Trophoblast cell (in vitro differentiated cells and primary cell): ENCODE results near the gene BTBD7.
A peak's percentile ranks its signal among the peaks of the same experiment; 100 is the strongest.

Experiments used
- DNase-seq, 2 donors: peaks; one replicate each; pipeline ENCODE4 v3.0.0-alpha.2; 2016
- H2AFZ ChIP-seq: 2 replicates; pipeline ENCODE4 v1.6.1; 2013; ENCODE audit warnings: low read length, moderate library complexity, mild to moderate bottlenecking; ENCODE audit not compliant: insufficient read depth, poor library complexity
- H2AK5ac ChIP-seq: 2 replicates; pipeline ENCODE4 v1.6.1; 2013; ENCODE audit warnings: mild to moderate bottlenecking, low read length
- H2BK120ac ChIP-seq: 2 replicates; pipeline ENCODE4 v1.6.1; 2013; ENCODE audit warnings: low read length, mild to moderate bottlenecking, moderate library complexity; ENCODE audit not compliant: insufficient read depth, poor library complexity
- H2BK12ac ChIP-seq: 2 replicates; pipeline ENCODE4 v1.6.1; 2013; ENCODE audit warnings: mild to moderate bottlenecking, low read length, moderate library complexity
- H2BK5ac ChIP-seq: 2 replicates; pipeline ENCODE4 v1.6.1; 2013; ENCODE audit warnings: low read length, low read depth, moderate library complexity, mild to moderate bottlenecking; ENCODE audit not compliant: poor library complexity
- H3K14ac ChIP-seq: 2 replicates; pipeline ENCODE4 v1.6.1; 2013; ENCODE audit warnings: mild to moderate bottlenecking, low read length
- H3K18ac ChIP-seq: 2 replicates; pipeline ENCODE4 v1.6.1; 2013; ENCODE audit warnings: mild to moderate bottlenecking, low read length
- H3K23ac ChIP-seq: 2 replicates; pipeline ENCODE4 v1.6.1; 2013; ENCODE audit warnings: low read length
- H3K27ac ChIP-seq: 2 replicates; pipeline ENCODE4 v1.5.1; 2013; ENCODE audit warnings: low read depth, mild to moderate bottlenecking, inconsistent platforms, low read length, moderate library complexity
- H3K27me3 ChIP-seq: 2 replicates; pipeline ENCODE4 v1.6.1; 2013; ENCODE audit warnings: inconsistent platforms, mild to moderate bottlenecking, low read length, moderate library complexity; ENCODE audit not compliant: insufficient read depth
- H3K36me3 ChIP-seq, 2 experiments: 1 replicate in 1 of 2; 2 replicates in 1 of 2; pipeline ENCODE4 v1.6.1; 2013; ENCODE audit warnings: low read length in 2 of 2, mild to moderate bottlenecking in 2 of 2, moderate library complexity in 1 of 2; ENCODE audit not compliant: insufficient read depth in 2 of 2, control insufficient read depth in 1 of 2
- H3K4ac ChIP-seq: 2 replicates; pipeline ENCODE4 v1.6.1; 2013; ENCODE audit warnings: low read depth, mild to moderate bottlenecking, low read length, moderate library complexity
- H3K4me1 ChIP-seq, 2 experiments: 1 replicate in 1 of 2; 2 replicates in 1 of 2; pipeline ENCODE4 v1.6.1; 2013; ENCODE audit warnings: low read length in 2 of 2, mild to moderate bottlenecking in 2 of 2, moderate library complexity in 1 of 2; ENCODE audit not compliant: insufficient read depth in 2 of 2, control insufficient read depth in 1 of 2
- H3K4me2 ChIP-seq: 2 replicates; pipeline ENCODE4 v1.6.1; 2013; ENCODE audit warnings: inconsistent platforms, mild to moderate bottlenecking, low read length, moderate library complexity
- H3K4me3 ChIP-seq: 2 replicates; pipeline ENCODE4 v1.5.1; 2013; ENCODE audit warnings: mild to moderate bottlenecking, low read depth, low read length, inconsistent platforms
- H3K79me1 ChIP-seq: one replicate; pipeline ENCODE4 v1.6.1; 2013; ENCODE audit warnings: low read length
- H3K79me2 ChIP-seq: 2 replicates; pipeline ENCODE4 v1.6.1; 2013; ENCODE audit warnings: low read length, mild to moderate bottlenecking; ENCODE audit not compliant: control insufficient read depth, insufficient read depth, poor library complexity
- H3K9ac ChIP-seq: 2 replicates; pipeline ENCODE4 v1.6.1; 2013; ENCODE audit warnings: mild to moderate bottlenecking, low read length
- H3K9me3 ChIP-seq: 2 replicates; pipeline ENCODE4 v1.6.1; 2013; ENCODE audit warnings: low read depth, mild to moderate bottlenecking, control low read depth, inconsistent platforms, low read length; ENCODE audit not compliant: insufficient read depth
- H4K12ac ChIP-seq: 2 replicates; pipeline ENCODE4 v1.6.1; 2013; ENCODE audit warnings: low read depth, mild to moderate bottlenecking, low read length, moderate library complexity
- H4K8ac ChIP-seq: 2 replicates; pipeline ENCODE4 v1.6.1; 2013; ENCODE audit warnings: low read depth, mild to moderate bottlenecking, low read length, moderate library complexity
- H4K91ac ChIP-seq: one replicate; pipeline ENCODE4 v1.6.1; 2013; ENCODE audit warnings: low read depth, mild to moderate bottlenecking, low read length, moderate library complexity
- WGBS: extraction: QIAGEN DNeasy Blood & Tissue Kit; methylation state at CpG from one replicate; pipeline ENCODE4 v1.1.7; 2013; ENCODE audit warnings: missing lambda C conversion rate; ENCODE audit not compliant: insufficient read length, insufficient coverage; ENCODE audit errors: extremely low coverage; 5-methylcytosine and 5-hydroxymethylcytosine counted together

The BTBD7 gene

GRCh38 chr14:93269341-93270068 is 63.3 kb downstream of the BTBD7 start:
- no peak overlapping the region for H3K4me2 ChIP-seq

GRCh38 chr14:93268406-93268805 is 64.4 kb downstream of the BTBD7 start:
- Histone ChIP-seq H2AK5ac (no peak overlapping the region), H2BK120ac (no peak overlapping the region), H3K9ac (no peak overlapping the region), H3K4me3 (no peak overlapping the region), H3K79me2 (peaks cover 1% of the 10 kb centered on the region), H3K23ac (no peak overlapping the region), H3K4me2 (no peak overlapping the region), H3K4ac (no peak overlapping the region), H3K27ac (no peak overlapping the region), H3K79me1 (peaks cover 2% of the 10 kb centered on the region), H4K8ac (no peak overlapping the region), H3K18ac (no peak overlapping the region), H3K14ac (no peak overlapping the region), H3K9me3 (no peaks in the 10 kb centered on the region), H4K12ac (no peak overlapping the region), H3K27me3 (no peaks in the 10 kb centered on the region), H2AFZ (no peak overlapping the region), H4K91ac (no peak overlapping the region), H2BK12ac (no peak overlapping the region), H3K36me3 (peaks cover 2 to 5% of the 10 kb centered on the region in 2 experiments), H2BK5ac (no peak overlapping the region), H3K4me1 (peaks cover 0 to 5% of the 10 kb centered on the region in 2 experiments)
- no CpG with 5 or more reads among the region's 1 CpG for WGBS
- DNase-seq, result no peak

More at GRCh38 chr14:93269341-93270068, 63.3 kb downstream of the BTBD7 start:
- Histone ChIP-seq H3K36me3 (peaks cover 5 to 10% of the 10 kb centered on the region in 2 experiments), H4K91ac (no peak overlapping the region), H2BK120ac (no peak overlapping the region), H2AFZ (no peak overlapping the region), H3K4me3 (no peak overlapping the region), H3K27me3 (no peaks in the 10 kb centered on the region), H2AK5ac (no peak overlapping the region), H3K9me3 (no peaks in the 10 kb centered on the region), H3K4me1 (peaks cover 0 to 4% of the 10 kb centered on the region in 2 experiments), H4K12ac (no peak overlapping the region), H3K4ac (no peak overlapping the region), H3K79me1 (no peaks in the 10 kb centered on the region), H3K9ac (no peak overlapping the region), H3K23ac (no peak overlapping the region), H4K8ac (no peak overlapping the region), H3K79me2 (peaks cover 1% of the 10 kb centered on the region), H3K14ac (no peak overlapping the region), H2BK5ac (no peak overlapping the region), H3K18ac (no peak overlapping the region), H3K27ac (no peak overlapping the region), H2BK12ac (no peak overlapping the region)
- no CpG with 5 or more reads among the region's 10 CpGs for WGBS
- peak in 1 of 2 donors; percentile 25 for DNase-seq

GRCh38 chr14:93267149-93267711 is 65.6 kb downstream of the BTBD7 start:
- Histone ChIP-seq H3K27ac (no peak overlapping the region), H3K79me2 (peaks cover 1% of the 10 kb centered on the region), H2BK12ac (no peak overlapping the region), H3K4me3 (no peak overlapping the region), H3K9ac (no peak overlapping the region), H4K8ac (no peak overlapping the region), H2BK120ac (no peak overlapping the region), H3K4me1 (peaks cover 0 to 6% of the 10 kb centered on the region in 2 experiments), H3K18ac (no peak overlapping the region), H2BK5ac (no peak overlapping the region), H2AK5ac (no peak overlapping the region), H3K79me1 (peaks cover 2% of the 10 kb centered on the region), H2AFZ (no peak overlapping the region), H3K23ac (no peak overlapping the region), H3K4ac (no peak overlapping the region), H4K12ac (no peak overlapping the region), H3K14ac (no peak overlapping the region), H3K9me3 (no peaks in the 10 kb centered on the region), H3K27me3 (no peaks in the 10 kb centered on the region), H3K4me2 (no peak overlapping the region), H4K91ac (no peak overlapping the region), H3K36me3 (peaks cover 3 to 7% of the 10 kb centered on the region in 2 experiments)
- no CpG with 5 or more reads among the region's 3 CpGs for WGBS
- no peak for DNase-seq

- Histone ChIP-seq H2BK12ac (no peak overlapping the region), H3K14ac (no peak overlapping the region), H2AK5ac (no peak overlapping the region), H2BK5ac (no peak overlapping the region), H3K18ac (no peak overlapping the region), H3K27me3 (no peaks in the 10 kb centered on the region), H3K4me1 (peaks cover 0 to 6% of the 10 kb centered on the region in 2 experiments), H3K23ac (no peak overlapping the region), H3K36me3 (peaks cover 2 to 3% of the 10 kb centered on the region in 2 experiments), H4K8ac (no peak overlapping the region), H4K91ac (no peak overlapping the region), H3K4me3 (no peak overlapping the region), H2BK120ac (no peak overlapping the region), H3K4me2 (no peak overlapping the region), H3K4ac (no peak overlapping the region), H4K12ac (no peak overlapping the region), H2AFZ (no peak overlapping the region), H3K79me1 (peaks cover 2% of the 10 kb centered on the region), H3K9ac (no peak overlapping the region), H3K79me2 (peaks cover 1% of the 10 kb centered on the region), H3K27ac (no peak overlapping the region), H3K9me3 (no peaks in the 10 kb centered on the region)
- DNase-seq, result no peak
- WGBS, result no CpG with 5 or more reads among the region's 6 CpGs
These were observed 66.7 kb downstream of the BTBD7 start for GRCh38 chr14:93266127-93266526.
